HCT116 (cell line): Measurements from ENCODE around the gene PAH. TPM values are rescaled to one million over a fixed set of nuclear protein-coding genes. Genes with fewer than 3 reads are reported as not detected.

Experiments used
- ATAC-seq: fragments of 200-7000 bp; cut with Tn5 transposase; 2 replicates; pipeline ENCODE4 v1.9.1; 2020; ENCODE audit warnings: mild to moderate bottlenecking, moderate library complexity
- BruUV-seq: library from RNA; stranded (reverse); fragments of 400-500 nt; replicated peaks from 2 replicates; lab custom pipeline; 2021; lab: Mats Ljungman, UMichigan
- CTCF ChIA-PET: fragments of 300-600 bp; sonication (Branson Sonifier 250); formaldehyde crosslinking; loops from one replicate; lab custom pipeline; 2021; ENCODE audit warnings: antibody characterized with exemption; lab: Charles Lee
- POLR2A ChIA-PET: fragments of 300-600, 350-600 bp; sonication (Branson Sonifier 250); formaldehyde crosslinking; loops from one replicate; lab custom pipeline; 2021; ENCODE audit warnings: antibody characterized with exemption; lab: Charles Lee
- RAD21 ChIA-PET, 2 experiments: fragments of 300-600 bp; sonication (Branson Sonifier 250); formaldehyde crosslinking; loops; one replicate each; lab custom pipeline; 2023; ENCODE audit warnings: low total read pairs in 2 of 2; ENCODE audit not compliant: uncharacterized antibody in 2 of 2, unreplicated experiment in 2 of 2, low non-redundant PET in 1 of 2; lab: Charles Lee
- DNase-seq: peaks from one replicate; pipeline ENCODE4 v3.0.0-alpha.2; 2010; ENCODE audit warnings: low read depth, low spot score
- H2AFZ ChIP-seq: fragments of 200-600 bp; shearing (Covaris generic), sonication (generic); 2 replicates; pipeline ENCODE4 v1.6.1; 2017; ENCODE audit warnings: low read depth, mixed run types, mixed read lengths, antibody characterized with exemption, low read length; ENCODE audit not compliant: poor library complexity, severe bottlenecking
- H3K27ac ChIP-seq: 2 replicates; pipeline ENCODE4 v1.5.1; 2012; ENCODE audit warnings: low read depth, low read length
- H3K27me3 ChIP-seq: fragments of 200-600 bp; sonication (generic); 2 replicates; pipeline ENCODE4 v1.6.1; 2016; ENCODE audit warnings: mixed run types, low read length, mixed read lengths; ENCODE audit not compliant: insufficient read depth
- H3K36me3 ChIP-seq, 2 experiments: fragments of 200-500 bp in 1 of 2; fragments of 200-600 bp in 1 of 2; sonication (Bioruptor generic) in 1 of 2; sonication (generic) in 1 of 2; 2 replicates each; pipeline versions ENCODE4 v1.5.1 to v1.6.1; 2014 to 2016; ENCODE audit warnings: low read length in 2 of 2, inconsistent platforms in 1 of 2, mixed read lengths in 1 of 2, mixed run types in 1 of 2; ENCODE audit not compliant: insufficient read depth in 2 of 2, control insufficient read depth in 1 of 2
- H3K4me1 ChIP-seq, 2 experiments: fragments of 200-600 bp in 1 of 2; sonication (generic) in 1 of 2; 2 replicates each; pipeline versions ENCODE4 v1.5.1 to v1.6.1; 2012 to 2017; ENCODE audit warnings: low read length in 2 of 2, inconsistent platforms in 1 of 2, mild to moderate bottlenecking in 1 of 2, mixed read lengths in 1 of 2, mixed run types in 1 of 2, moderate library complexity in 1 of 2; ENCODE audit not compliant: insufficient read depth in 2 of 2, control insufficient read depth in 1 of 2
- H3K4me2 ChIP-seq: fragments of 200-600 bp; sonication (generic); 2 replicates; pipeline ENCODE4 v1.6.1; 2017; ENCODE audit warnings: mixed run types, low read length, mixed read lengths
- H3K4me3 ChIP-seq, 2 experiments: fragments of 200-600 bp in 1 of 2; sonication (generic) in 1 of 2; replicated peaks in 1 of 2; 2 replicates each; pipeline ENCODE4 v1.5.1; 2011 to 2016; ENCODE audit warnings: low read length in 2 of 2, control low read depth in 1 of 2, low read depth in 1 of 2, mild to moderate bottlenecking in 1 of 2, mixed read lengths in 1 of 2, mixed run types in 1 of 2
- H3K79me2 ChIP-seq: fragments of 200-600 bp; sonication (generic); 2 replicates; pipeline ENCODE4 v1.6.1; 2017; ENCODE audit warnings: mild to moderate bottlenecking, mixed run types, low read length, moderate library complexity, mixed read lengths; ENCODE audit not compliant: insufficient read depth
- H3K9ac ChIP-seq: fragments of 200-600 bp; sonication (generic); 2 replicates; pipeline ENCODE4 v1.6.1; 2016; ENCODE audit warnings: low read length, mixed read lengths
- H3K9me2 ChIP-seq: fragments of 200-600 bp; sonication (generic), shearing (Covaris generic); 2 replicates; pipeline ENCODE4 v1.6.1; 2017; ENCODE audit warnings: mixed run types, mild to moderate bottlenecking, moderate library complexity; ENCODE audit not compliant: insufficient read depth
- H3K9me3 ChIP-seq, 2 experiments: fragments of 200-500 bp in 1 of 2; fragments of 200-600 bp in 1 of 2; sonication (Bioruptor generic) in 1 of 2; sonication (generic) in 1 of 2; 2 replicates each; pipeline ENCODE4 v1.6.1; 2014 to 2017; ENCODE audit warnings: low read length in 2 of 2, mixed read lengths in 2 of 2, inconsistent platforms in 1 of 2, low read depth in 1 of 2, mild to moderate bottlenecking in 1 of 2, mixed run types in 1 of 2, moderate library complexity in 1 of 2; ENCODE audit not compliant: control insufficient read depth in 1 of 2, insufficient read depth in 1 of 2
- H4K20me1 ChIP-seq: fragments of 200-600 bp; sonication (generic), shearing (Covaris generic); 2 replicates; pipeline ENCODE4 v1.6.1; 2017; ENCODE audit warnings: mixed run types, mild to moderate bottlenecking, moderate library complexity; ENCODE audit not compliant: insufficient read depth
- CBX3 ChIP-seq: IDR thresholded peaks from 2 replicates; pipeline ENCODE4 v1.6.1; 2012; ENCODE audit warnings: low read depth
- CEBPB ChIP-seq: IDR thresholded peaks from 2 replicates; pipeline ENCODE4 v1.6.1; 2012; ENCODE audit warnings: low read depth
- CTCF ChIP-seq, 3 experiments: fragments of 200-600 bp in 1 of 3; sonication (generic) in 1 of 3; IDR thresholded peaks in 2 of 3; conservative IDR thresholded peaks in 1 of 3; 2 replicates each; pipeline ENCODE4 v1.5.1; 2012 to 2017; ENCODE audit warnings: low read depth in 2 of 3, low read length in 2 of 3, antibody characterized with exemption in 1 of 3, borderline replicate concordance in 1 of 3, control low read depth in 1 of 3, mild to moderate bottlenecking in 1 of 3, mixed read lengths in 1 of 3, mixed run types in 1 of 3, moderate library complexity in 1 of 3; ENCODE audit not compliant: insufficient read depth in 1 of 3
- EGR1 ChIP-seq: IDR thresholded peaks from 2 replicates; pipeline ENCODE4 v1.6.1; 2012; ENCODE audit warnings: low read depth
- ELF1 ChIP-seq: IDR thresholded peaks from 2 replicates; pipeline ENCODE4 v1.6.1; 2012; ENCODE audit warnings: low read depth, borderline replicate concordance
- EZH2 ChIP-seq: fragments of 200-600 bp; sonication (generic); IDR thresholded peaks from 2 replicates; pipeline ENCODE4 v1.6.1; 2017; ENCODE audit warnings: antibody characterized with exemption, mixed run types
- EZH2phosphoT487 ChIP-seq: fragments of 200-600 bp; IDR thresholded peaks from 2 replicates; pipeline ENCODE4 v1.6.1; 2018; ENCODE audit warnings: antibody characterized with exemption, borderline replicate concordance
- FOSL1 ChIP-seq: IDR thresholded peaks from 2 replicates; pipeline ENCODE4 v1.6.1; 2012; ENCODE audit warnings: low read depth
- JUND ChIP-seq: IDR thresholded peaks from 2 replicates; pipeline ENCODE4 v1.6.1; 2012
- MAX ChIP-seq: IDR thresholded peaks from 2 replicates; pipeline ENCODE4 v1.6.1; 2012
- POLR2A ChIP-seq: IDR thresholded peaks from 2 replicates; pipeline ENCODE4 v1.7.0; 2011; ENCODE audit warnings: borderline replicate concordance; ENCODE audit not compliant: insufficient read depth, insufficient read length; ENCODE audit errors: extremely low read depth
- POLR2AphosphoS5 ChIP-seq: IDR thresholded peaks from 2 replicates; pipeline ENCODE4 v1.6.1; 2011; ENCODE audit warnings: mild to moderate bottlenecking, low read depth, low read length, moderate library complexity
- REST ChIP-seq: IDR thresholded peaks from 2 replicates; pipeline ENCODE4 v1.6.1; 2012; ENCODE audit warnings: low read depth
- SIN3A ChIP-seq: IDR thresholded peaks from 2 replicates; pipeline ENCODE4 v1.6.1; 2012; ENCODE audit warnings: low read depth
- SP1 ChIP-seq: IDR thresholded peaks from 2 replicates; pipeline ENCODE4 v1.6.1; 2012; ENCODE audit warnings: low read depth
- TCF7L2 ChIP-seq: IDR thresholded peaks from 2 replicates; pipeline ENCODE4 v1.7.0; 2011; ENCODE audit warnings: borderline replicate concordance, inconsistent platforms; ENCODE audit not compliant: insufficient read depth, insufficient read length; ENCODE audit errors: extremely low read depth
- YY1 ChIP-seq: IDR thresholded peaks from 2 replicates; pipeline ENCODE4 v1.6.1; 2011; ENCODE audit warnings: low read length, low read depth, moderate library complexity, mild to moderate bottlenecking; ENCODE audit not compliant: insufficient replicate concordance; ENCODE audit errors: extremely low read depth
- ZBTB33 ChIP-seq: IDR thresholded peaks from 2 replicates; pipeline ENCODE4 v1.6.1; 2011; ENCODE audit warnings: mild to moderate bottlenecking, low read length, moderate library complexity; ENCODE audit not compliant: insufficient replicate concordance; ENCODE audit errors: extremely low read depth
- ZFX ChIP-seq: fragments of 450-650 bp; IDR thresholded peaks from 2 replicates; pipeline ENCODE4 v1.6.1; 2017
- ZNF274 ChIP-seq: fragments of 200-500 bp; sonication (Bioruptor generic); IDR thresholded peaks from 2 replicates; pipeline ENCODE4 v1.6.1; 2014; ENCODE audit warnings: mild to moderate bottlenecking, low read depth, low read length, inconsistent platforms
- intact Hi-C: fragments of 100-400 bp; cut with micrococcal nuclease; formaldehyde crosslinking; loops from 2 replicates; pipeline ENCODE4 v1.10.0; 2022
- total RNA-seq: library from RNA; stranded (reverse); gene quantifications from one replicate; pipeline ENCODE4 v1.2.1, GENCODE V29; 2021; ENCODE audit not compliant: unreplicated experiment

Gene PAH
- total RNA-seq, 1 experiment from 2014 or later, result 2.8 TPM

- no peak for TF ChIP-seq SIN3A
- TF ChIP-seq POLR2AphosphoS5, result no peak
- no peak for TF ChIP-seq TCF7L2
These were observed 119.5 kb downstream of the PAH start (continued) for GRCh38 chr12:102797528-102797927.

GRCh38 chr12:102793921-102794320, 123.1 kb downstream of the PAH start:
- Histone ChIP-seq H3K4me2 (no peak overlapping the region), H3K79me2 (no peaks in the 10 kb centered on the region), H3K9me3 (no peaks in the 10 kb centered on the region), H4K20me1 (no peaks in the 10 kb centered on the region), H3K4me1 (no peaks in the 10 kb centered on the region), H3K27ac (no peak overlapping the region), H3K9me2 (no peaks in the 10 kb centered on the region), H3K4me3 (no peak overlapping the region), H3K36me3 (no peaks in the 10 kb centered on the region), H3K9ac (no peak overlapping the region), H2AFZ (no peak overlapping the region), H3K27me3 (peaks cover 38% of the 10 kb centered on the region)
- ATAC-seq (no peak), DNase-seq (no peak)
- intact Hi-C loops, result no loop called here
- ChIA-PET CTCF (no interaction called here), POLR2A (no interaction called here), RAD21 (no interaction called here)
- BruUV-seq, result no TSS peak
- TF ChIP-seq EZH2phosphoT487, result no peak
- TF ChIP-seq SP1, result no peak
- TF ChIP-seq FOSL1, result no peak
- TF ChIP-seq EGR1, result no peak
- no peak for TF ChIP-seq ZNF274
- no peak for TF ChIP-seq EZH2
- TF ChIP-seq CEBPB, result no peak
- TF ChIP-seq CTCF (IDR thresholded peaks at IDR 0.05 in 2 of 3, conservative IDR thresholded peaks at IDR 0.05 in 1 of 3; ENCODE audit: borderline replicate concordance in 1 of 3, insufficient read depth in 1 of 3, low read depth in 2 of 3, low read length in 2 of 3), result no peak
- no peak for TF ChIP-seq ELF1
- no peak for TF ChIP-seq POLR2A
- TF ChIP-seq SIN3A, result no peak
- no peak for TF ChIP-seq JUND
- no peak for TF ChIP-seq YY1
- no peak for TF ChIP-seq MAX
- TF ChIP-seq ZFX, result no peak
- no peak for TF ChIP-seq ZBTB33
- TF ChIP-seq CBX3, result no peak
- TF ChIP-seq REST, result no peak
